Panc1 (cell line): Measurements from ENCODE around the gene KCNC1.

Experiments used
- CTCF ChIP-seq: fragments of 450-650 bp; IDR thresholded peaks from 2 replicates; pipeline ENCODE4 v1.5.1; 2017; ENCODE audit warnings: mild to moderate bottlenecking
- POLR2AphosphoS5 ChIP-seq: IDR thresholded peaks from 2 replicates; pipeline ENCODE4 v1.6.1; 2012; ENCODE audit warnings: mild to moderate bottlenecking, low read depth, low read length, moderate library complexity
- REST ChIP-seq, 2 experiments: IDR thresholded peaks; 2 replicates each; pipeline ENCODE4 v1.6.1; 2011 to 2012; ENCODE audit warnings: low read depth in 2 of 2, control low read depth in 1 of 2, low read length in 1 of 2, mild to moderate bottlenecking in 1 of 2, moderate library complexity in 1 of 2; ENCODE audit not compliant: insufficient read depth in 1 of 2
- SIN3A ChIP-seq: IDR thresholded peaks from 2 replicates; pipeline ENCODE4 v1.6.1; 2012; ENCODE audit warnings: low read depth, mild to moderate bottlenecking, low read length, moderate library complexity, borderline replicate concordance; ENCODE audit not compliant: insufficient read depth
- TCF7L2 ChIP-seq: IDR thresholded peaks from 2 replicates; pipeline ENCODE4 v1.6.1; 2011; ENCODE audit warnings: mild to moderate bottlenecking, low read depth, low read length, inconsistent platforms

- no peak for TF ChIP-seq CTCF
- no peak for TF ChIP-seq REST (IDR thresholded peaks at IDR 0.05; ENCODE audit: insufficient read depth in 1 of 2, low read depth in 2 of 2, low read length in 1 of 2)
- no peak for TF ChIP-seq POLR2AphosphoS5
- TF ChIP-seq SIN3A: no peak
- no peak for TF ChIP-seq TCF7L2
These were observed 5.4 kb downstream of the KCNC1 start for GRCh38 chr11:17739945-17740338.
